RWPE2 (cell line): ENCODE data around the gene GINS2.

ENCODE experiments used
- ATAC-seq: fragments of 200-7000 bp; cut with Tn5 transposase; 3 replicates; pipeline ENCODE4 v1.9.1; 2021; ENCODE audit warnings: low read depth
- DNase-seq: peaks from one replicate; pipeline ENCODE4 v3.0.0-alpha.2; 2020; ENCODE audit warnings: low spot score
- H3K27ac ChIP-seq: fragments of 450-650 bp; 2 replicates; pipeline ENCODE4 v1.5.1; 2017; ENCODE audit warnings: mild to moderate bottlenecking; ENCODE audit not compliant: poor library complexity, severe bottlenecking
- H3K27me3 ChIP-seq: fragments of 250-450 bp; sonication (Bioruptor Pico); 2 replicates; pipeline ENCODE4 v1.5.1; 2021; ENCODE audit warnings: mild to moderate bottlenecking, moderate library complexity; ENCODE audit not compliant: insufficient read depth, poor library complexity, severe bottlenecking
- H3K36me3 ChIP-seq: fragments of 250-450 bp; sonication (Bioruptor Pico); 2 replicates; pipeline ENCODE4 v1.5.1; 2020; ENCODE audit warnings: low read depth, mild to moderate bottlenecking, moderate library complexity
- H3K4me1 ChIP-seq: fragments of 250-450 bp; sonication (Bioruptor Pico); 2 replicates; pipeline ENCODE4 v1.5.1; 2021; ENCODE audit warnings: mild to moderate bottlenecking, moderate library complexity; ENCODE audit not compliant: insufficient read depth, poor library complexity, severe bottlenecking
- H3K4me3 ChIP-seq: fragments of 250-450 bp; sonication (Bioruptor Pico); 2 replicates; pipeline ENCODE4 v1.5.1; 2021; ENCODE audit warnings: mild to moderate bottlenecking, moderate library complexity; ENCODE audit not compliant: severe bottlenecking
- H3K9me3 ChIP-seq: fragments of 250-450 bp; sonication (Bioruptor Pico); 2 replicates; pipeline ENCODE4 v1.5.1; 2021; ENCODE audit warnings: mild to moderate bottlenecking, moderate library complexity; ENCODE audit not compliant: severe bottlenecking
- CTCF ChIP-seq: fragments of 450-650 bp; IDR thresholded peaks from one replicate; pipeline ENCODE4 v1.5.1; 2017; ENCODE audit warnings: mild to moderate bottlenecking, moderate library complexity; ENCODE audit not compliant: poor library complexity, severe bottlenecking

The GINS2 gene

GRCh38 chr16:85634747-85635544 lies 53.8 kb downstream of the GINS2 start:
- Histone ChIP-seq H3K4me3 (no peak overlapping the region), H3K27ac (peak overlapping the region; percentile 33), H3K9me3 (no peaks in the 10 kb centered on the region), H3K4me1 (peaks cover 13% of the 10 kb centered on the region), H3K27me3 (no peaks in the 10 kb centered on the region), H3K36me3 (no peaks in the 10 kb centered on the region)
- no peak for DNase-seq
- TF ChIP-seq CTCF: peak; percentile 25
- no peak; the same call in 2 of the 3 replicates for ATAC-seq

- Histone ChIP-seq H3K9me3 (peaks cover 8% of the 10 kb centered on the region), H3K27ac (no peak overlapping the region), H3K36me3 (peaks cover 4% of the 10 kb centered on the region; the same call in 1 of the 2 replicates), H3K27me3 (no peaks in the 10 kb centered on the region), H3K4me1 (peaks cover 13% of the 10 kb centered on the region), H3K4me3 (no peak overlapping the region)
- no peak for TF ChIP-seq CTCF
- DNase-seq: no peak
- ATAC-seq: no peak
Measured at GRCh38 chr16:85633888-85634287, 54.9 kb downstream of the GINS2 start.

DNA sequence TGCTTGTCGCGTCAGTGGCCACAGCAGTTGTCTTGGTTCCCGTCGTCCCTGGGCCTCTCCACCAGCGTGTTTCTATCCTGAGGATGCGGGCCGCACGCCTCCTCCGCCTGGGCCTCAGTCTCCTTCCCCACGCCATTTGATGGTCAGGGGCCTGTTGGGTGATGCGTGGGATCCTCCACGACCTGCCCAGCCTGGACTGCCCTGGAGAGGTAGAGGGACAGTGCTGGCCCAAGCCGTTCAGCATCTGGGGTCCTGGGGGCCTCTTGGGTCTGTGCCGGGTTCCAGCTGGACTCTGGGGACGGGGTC lies 55.4 kb downstream of the GINS2 start:
- Histone ChIP-seq H3K27ac (no peak overlapping the region), H3K27me3 (no peaks in the 10 kb centered on the region), H3K36me3 (peaks cover 7% of the 10 kb centered on the region; the same call in 1 of the 2 replicates), H3K4me1 (peaks cover 13% of the 10 kb centered on the region), H3K9me3 (peaks cover 8% of the 10 kb centered on the region), H3K4me3 (no peak overlapping the region)
- TF ChIP-seq CTCF: no peak
- DNase-seq (no peak), ATAC-seq (no peak)

DNA sequence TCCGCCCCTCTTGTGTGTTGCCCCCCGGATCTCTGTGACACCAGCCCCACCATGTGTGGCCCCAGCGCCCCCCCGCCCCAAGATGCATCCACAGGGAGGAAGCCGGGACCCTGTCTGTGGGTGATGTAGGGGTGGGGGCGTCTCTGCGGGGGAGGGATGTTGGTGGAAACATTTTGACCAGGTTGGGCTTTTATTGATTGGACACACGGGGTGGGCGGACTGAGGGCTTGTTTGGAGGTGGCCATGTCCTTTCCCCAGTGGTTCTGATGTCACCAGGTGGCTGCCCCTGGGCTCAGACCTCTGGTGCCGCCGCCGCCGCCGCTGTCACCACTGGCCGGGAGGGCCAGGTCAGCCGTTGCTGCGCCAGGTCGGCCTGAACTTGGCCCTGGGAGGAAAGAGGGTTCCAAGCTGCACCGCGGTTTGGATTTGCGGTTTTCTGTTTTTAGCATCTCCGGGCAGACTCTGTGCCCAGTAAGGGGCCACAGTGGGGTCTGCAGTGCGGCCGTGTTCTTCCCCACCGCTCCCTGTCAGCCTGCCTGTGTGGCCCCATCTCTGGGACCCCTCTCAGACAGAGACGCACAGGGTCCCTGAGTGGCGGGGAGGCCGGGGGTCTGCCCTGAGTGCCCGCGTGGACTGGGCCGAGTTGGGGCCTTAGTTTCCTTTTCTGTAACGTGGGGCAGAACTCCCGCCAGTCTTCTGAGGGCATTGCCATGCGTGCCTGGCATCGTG lies 55.9 kb downstream of the GINS2 start:
- Histone ChIP-seq H3K36me3 (peaks cover 7% of the 10 kb centered on the region; the same call in 1 of the 2 replicates), H3K4me1 (peaks cover 13% of the 10 kb centered on the region), H3K27ac (no peak overlapping the region), H3K27me3 (no peaks in the 10 kb centered on the region), H3K4me3 (no peak overlapping the region), H3K9me3 (peaks cover 8% of the 10 kb centered on the region)
- ATAC-seq: no peak
- no peak for DNase-seq
- TF ChIP-seq CTCF: no peak
